ENCODE data around the gene TNNI2.

DNA sequence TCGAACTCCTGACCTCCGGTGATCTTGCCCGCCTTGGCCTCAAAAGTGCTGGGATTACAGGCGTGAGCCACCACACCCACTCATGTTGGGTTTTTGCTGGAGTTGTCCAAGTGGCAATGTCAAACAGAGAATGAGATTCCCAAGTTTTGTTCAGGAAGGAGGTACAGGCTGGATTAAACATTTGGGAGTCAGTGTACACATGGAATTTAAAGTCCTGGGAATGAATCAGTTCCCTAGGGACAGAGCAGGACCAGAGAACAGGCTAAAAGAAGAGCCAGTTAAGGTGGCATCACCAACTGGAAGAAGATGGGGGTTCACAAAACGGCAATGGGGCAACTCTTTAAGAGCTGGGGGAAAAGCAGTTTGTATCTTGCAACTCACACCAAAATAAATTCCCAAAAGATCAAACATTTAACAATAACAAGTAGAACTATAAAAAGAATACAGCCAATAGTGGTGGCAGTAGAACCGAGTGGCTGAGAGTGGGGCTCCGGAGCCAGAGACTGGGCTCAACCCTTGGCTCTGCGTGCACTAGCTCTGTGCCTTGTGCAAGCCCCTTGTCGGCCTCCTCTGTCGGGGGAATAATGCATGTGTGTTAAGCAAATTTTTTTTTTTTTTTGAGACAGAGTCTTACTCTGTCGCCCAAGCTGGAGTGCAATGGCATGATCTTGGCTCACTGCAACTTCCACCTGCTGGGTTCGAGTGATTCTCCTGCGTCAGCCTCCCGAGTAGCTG lies 41.2 kb upstream of the TNNI2 start:
- no peak for TF ChIP-seq CTCF (IDR thresholded peaks at IDR 0.05; ENCODE audit: borderline replicate concordance, extremely low read depth, low read length, poor library complexity, severe bottlenecking)
- no peak for TF ChIP-seq EZH2 (IDR thresholded peaks at IDR 0.05; ENCODE audit: borderline replicate concordance, low read depth, low read length, severe bottlenecking)

Data from DND-41 (cell line).